Fibroblast of skin of left biceps (primary cell): ENCODE results near the gene KAZN.

Experiments
- DNase-seq, 2 experiments: peaks; one replicate each; pipeline ENCODE4 v3.0.0-alpha.2; 2013; ENCODE audit warnings: low read depth in 2 of 2

KAZN gene

GRCh38 chr1:14912839-14913481 lies 314.5 kb downstream of the KAZN start:
- no peak for DNase-seq

GRCh38 chr1:14913482-14914177 lies 315.1 kb downstream of the KAZN start:
- DNase-seq, result no peak

- DNase-seq, result no peak
Measured at GRCh38 chr1:14914351-14914988, 316.0 kb downstream of the KAZN start.

- DNase-seq, result peak in 1 of 2 experiments; percentile 5
Measured at GRCh38 chr1:14915356-14916054, 317.0 kb downstream of the KAZN start.

GRCh38 chr1:14919289-14919688 lies 320.8 kb downstream of the KAZN start:
- no peak for DNase-seq

- no peak for DNase-seq
Measured at GRCh38 chr1:14919751-14920150, 321.3 kb downstream of the KAZN start.

GRCh38 chr1:14921057-14921456 lies 322.6 kb downstream of the KAZN start:
- DNase-seq, result no peak

GRCh38 chr1:14922942-14923726 lies 324.6 kb downstream of the KAZN start:
- no peak for DNase-seq

GRCh38 chr1:14923727-14924452 lies 325.4 kb downstream of the KAZN start:
- no peak for DNase-seq

GRCh38 chr1:14924455-14925331 lies 326.2 kb downstream of the KAZN start:
- no peak for DNase-seq

GRCh38 chr1:14925336-14926136 lies 327.1 kb downstream of the KAZN start:
- DNase-seq, result no peak

- DNase-seq, result no peak
Measured at GRCh38 chr1:14926229-14926628, 327.7 kb downstream of the KAZN start.

GRCh38 chr1:14926818-14927575 lies 328.5 kb downstream of the KAZN start:
- DNase-seq, result no peak

- no peak for DNase-seq
Measured at GRCh38 chr1:14928412-14928811, 329.9 kb downstream of the KAZN start.

GRCh38 chr1:14928886-14929546 lies 330.5 kb downstream of the KAZN start:
- no peak for DNase-seq

GRCh38 chr1:14929547-14930246 lies 331.2 kb downstream of the KAZN start:
- no peak for DNase-seq
